Measurements from ENCODE around the gene DGLUCY. TPM values are rescaled to one million over a fixed set of nuclear protein-coding genes. Genes with fewer than 3 reads are reported as not detected.
"Not testable (repeated sequence)": the region's sequence is repeated elsewhere in the genome, so short reads cannot be mapped to it uniquely, and the experiment has no call there.

The DGLUCY gene
- total RNA-seq, 1 donor from 2014 or later = 29.0 TPM

DNA sequence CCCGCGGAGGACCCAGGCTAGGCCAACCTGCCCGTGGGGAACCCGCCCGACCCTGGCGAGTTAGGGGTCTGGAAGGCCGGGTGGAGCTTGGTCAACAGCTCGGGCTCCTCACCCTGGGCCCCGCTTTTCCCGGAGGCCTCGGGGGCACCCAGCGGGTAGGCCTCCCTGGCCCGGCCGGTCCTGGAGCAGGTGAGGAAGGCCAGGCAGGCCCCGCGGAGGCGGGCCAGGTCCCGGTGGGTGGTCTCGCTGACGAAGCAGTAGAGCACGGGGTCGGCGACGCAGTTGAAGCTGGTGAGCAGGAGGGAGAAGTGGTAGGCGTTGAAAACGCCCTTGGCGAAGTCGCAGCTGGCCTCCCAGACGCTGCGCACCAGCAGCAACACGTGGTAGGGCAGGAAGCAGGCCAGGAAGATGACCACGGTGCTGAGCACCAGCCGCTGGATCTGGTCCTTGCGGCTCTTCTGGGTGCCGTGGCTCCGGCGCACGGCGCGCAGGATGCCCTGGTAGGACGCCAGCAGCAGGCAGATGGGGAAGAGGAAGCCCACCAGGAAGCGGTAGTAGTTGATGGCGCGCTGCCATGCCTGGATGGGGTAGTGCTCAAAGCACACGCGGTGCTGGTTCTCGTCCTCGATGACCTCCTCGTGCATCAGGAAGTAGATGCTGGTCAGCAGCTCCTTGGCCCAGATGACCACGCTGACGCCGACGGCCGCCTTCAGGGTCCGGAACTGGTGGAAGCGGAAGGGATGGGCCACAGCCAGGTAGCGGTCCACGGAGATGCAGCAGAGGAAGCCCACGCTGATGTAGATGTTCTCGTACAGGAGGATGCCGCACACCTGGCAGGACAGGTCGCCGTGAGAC, 120.3 kb downstream of the DGLUCY start:
- no peak for DNase-seq (ENCODE audit: low read depth in 2 of 2)

DNA sequence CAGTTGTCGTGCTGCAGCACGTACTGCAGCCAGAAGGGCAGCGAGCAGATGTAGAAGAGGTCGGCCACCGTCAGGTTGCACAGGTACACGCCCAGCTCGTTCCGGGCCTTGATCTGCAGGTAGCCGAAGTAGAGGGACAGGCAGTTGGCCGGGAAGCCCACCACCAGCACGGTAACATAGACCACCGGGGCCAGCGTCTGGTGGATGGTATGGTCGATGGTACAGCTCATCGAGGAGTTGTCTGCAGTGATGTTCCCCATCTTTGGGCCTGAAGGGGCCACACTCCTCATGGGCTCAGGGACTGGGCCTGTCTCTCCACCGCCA, 120.9 kb downstream of the DGLUCY start:
- DNase-seq (ENCODE audit: low read depth in 2 of 2) = no peak

DNA sequence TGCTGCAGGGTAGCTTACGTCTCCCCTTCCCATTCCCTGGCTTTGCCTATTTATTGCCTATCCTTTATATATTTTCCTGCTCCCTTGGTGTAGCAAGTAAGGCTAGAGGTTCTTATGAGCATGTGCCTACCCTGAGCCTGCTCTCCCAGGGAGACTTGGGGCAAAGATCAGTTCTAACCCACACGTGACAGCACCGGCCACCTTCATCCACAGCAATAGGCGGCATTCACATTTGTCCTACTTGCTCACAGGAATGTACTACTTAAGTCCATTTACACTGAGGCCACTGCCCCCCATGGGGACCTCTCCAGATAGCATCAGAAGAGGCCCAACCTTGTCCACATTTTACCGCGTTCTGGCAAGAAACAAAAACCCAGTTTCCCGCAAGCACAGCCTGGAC, 122.0 kb downstream of the DGLUCY start:
- no peak for DNase-seq (ENCODE audit: low read depth in 2 of 2)

GRCh38 chr14:91237219-91237618, 123.3 kb downstream of the DGLUCY start:
- peak in 1 of 2 donors; percentile 61 for DNase-seq (ENCODE audit: low read depth in 2 of 2)

- DNase-seq (ENCODE audit: low read depth in 2 of 2) = no peak
Measured at GRCh38 chr14:91238085-91238484, 124.2 kb downstream of the DGLUCY start.

DNA sequence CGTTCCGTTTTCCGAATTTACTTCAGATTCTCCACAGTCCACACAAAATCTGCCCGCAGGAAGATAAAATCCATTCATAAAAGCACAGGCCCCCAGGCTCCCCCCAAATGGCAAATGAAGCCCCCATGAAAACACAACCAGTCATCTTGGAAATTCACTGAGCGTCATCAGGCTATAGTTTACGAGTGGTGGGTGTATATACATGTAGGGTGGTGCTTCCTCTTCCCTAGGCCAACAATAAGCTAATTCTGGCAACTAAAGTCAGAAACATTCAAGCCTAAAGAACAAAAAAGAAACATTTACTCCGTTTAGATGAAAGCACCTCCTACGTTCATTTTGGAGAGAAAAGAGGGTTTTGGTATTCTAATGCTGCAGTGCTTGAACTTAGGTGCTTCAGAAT, 124.8 kb downstream of the DGLUCY start:
- no peak for DNase-seq (ENCODE audit: low read depth in 2 of 2)

GRCh38 chr14:91241863-91242262, 128.0 kb downstream of the DGLUCY start:
- no peak for DNase-seq (ENCODE audit: low read depth in 2 of 2)

DNA sequence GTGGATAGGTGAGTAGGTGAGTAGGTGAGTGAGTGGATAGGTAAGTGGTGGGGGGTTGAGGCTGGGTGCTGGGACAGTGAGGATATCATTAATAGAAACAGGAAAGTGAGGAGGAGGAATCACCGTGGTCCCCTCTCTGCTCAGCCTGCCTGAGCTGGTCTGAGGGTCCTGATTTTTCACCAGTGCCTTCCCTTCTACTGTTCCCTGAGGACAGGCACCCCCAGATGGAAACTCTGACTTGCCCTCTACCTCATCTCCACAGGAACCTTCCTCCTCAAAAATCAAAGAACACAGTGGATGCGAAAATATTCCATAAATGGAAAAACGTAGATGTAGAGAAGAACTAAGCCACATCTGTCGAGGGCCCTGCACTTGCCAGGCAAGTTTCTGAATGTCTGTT, 128.8 kb downstream of the DGLUCY start:
- no peak for DNase-seq (ENCODE audit: low read depth in 2 of 2)

DNA sequence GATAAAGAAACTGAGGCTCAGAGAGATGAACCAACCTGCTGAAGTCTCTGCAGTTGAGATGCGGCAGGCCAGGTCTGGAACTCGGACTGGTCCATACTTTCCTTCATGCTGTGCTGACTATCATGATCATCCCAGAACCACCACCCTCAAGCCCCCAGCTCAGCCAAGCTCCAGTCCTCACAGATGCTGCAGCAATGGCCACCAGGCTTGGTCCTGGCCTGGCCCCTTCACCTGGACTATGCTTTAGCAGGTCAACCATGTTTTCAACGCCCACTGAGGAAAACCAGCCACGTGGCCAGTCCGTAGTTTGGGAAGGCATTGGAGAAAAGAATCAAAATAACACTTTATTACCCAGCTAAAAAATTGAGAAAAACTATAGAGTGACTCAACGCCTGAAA, 129.2 kb downstream of the DGLUCY start:
- DNase-seq (ENCODE audit: low read depth in 2 of 2) = no peak

DNA sequence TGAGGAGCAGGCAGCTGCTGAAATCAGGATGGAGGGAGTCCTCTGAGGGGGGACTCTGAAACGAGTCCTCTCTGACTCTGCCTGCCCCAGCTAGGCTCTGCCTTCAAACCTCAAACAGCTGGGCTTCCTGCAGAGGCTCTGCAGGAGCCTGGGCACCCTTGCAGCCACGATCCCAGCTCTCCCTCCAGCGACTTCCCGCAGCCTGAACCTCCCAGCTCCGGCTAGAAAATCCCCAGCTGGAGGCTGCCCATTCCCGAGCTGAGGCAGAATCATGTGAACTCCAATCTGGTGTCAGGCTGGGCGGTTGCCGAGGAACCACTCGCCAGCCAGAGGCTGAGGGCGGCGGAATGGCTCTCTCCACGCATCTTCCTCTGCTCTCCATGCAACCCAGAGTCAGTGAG, 130.6 kb downstream of the DGLUCY start, which contains the start of gene GPR68:
TSS of gene GPR68 (minus strand) at position 204 of the 401 bp plus-strand sequence. CDS start 9,654 bp downstream, outside the sequence.
- DNase-seq (ENCODE audit: low read depth in 2 of 2) = peak; percentile 57 to 58

- DNase-seq (ENCODE audit: low read depth in 2 of 2) = no peak
Measured at GRCh38 chr14:91245029-91245428, 131.2 kb downstream of the DGLUCY start.

GRCh38 chr14:91245616-91246015, 131.7 kb downstream of the DGLUCY start:
- DNase-seq (ENCODE audit: low read depth in 2 of 2) = not testable (repeated sequence)

DNA sequence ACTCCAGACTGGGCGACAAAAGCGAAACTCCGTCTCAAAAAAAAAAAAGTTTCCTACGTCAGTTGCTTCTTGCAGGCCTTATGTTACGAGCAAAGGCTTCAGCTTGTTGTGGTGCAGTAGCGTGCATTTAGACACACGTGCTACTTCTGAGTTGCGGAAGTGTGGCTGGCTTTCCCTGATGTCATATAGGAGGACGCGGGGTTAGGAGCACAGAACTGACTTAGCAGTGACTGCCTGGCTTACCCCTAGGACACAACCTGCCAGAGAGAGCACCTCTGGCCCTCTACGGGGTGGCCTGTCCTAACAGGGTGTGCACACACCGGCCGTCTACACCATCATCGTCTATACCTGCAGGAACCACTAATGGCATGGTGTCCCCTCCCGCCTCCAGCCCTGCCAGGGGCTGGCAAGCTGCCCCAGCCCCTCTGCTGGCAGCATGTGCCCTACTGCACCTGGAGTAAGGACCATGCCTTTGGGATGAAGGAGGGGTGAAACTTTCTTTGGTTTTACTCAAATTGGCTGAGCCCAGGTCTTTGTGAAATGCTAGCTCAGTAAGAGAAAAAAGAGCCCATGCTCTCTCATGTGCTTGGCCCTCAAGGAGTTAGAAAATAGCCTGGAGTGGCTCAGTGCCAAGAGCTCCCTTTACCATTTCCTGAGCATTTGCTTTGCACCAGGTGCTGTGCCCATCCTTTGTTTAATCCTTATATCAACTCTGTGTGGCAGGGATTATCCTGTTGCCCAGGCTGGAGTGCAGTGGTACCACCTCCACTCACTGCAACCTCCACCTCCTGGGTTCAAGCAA, 132.4 kb downstream of the DGLUCY start:
- DNase-seq (ENCODE audit: low read depth in 2 of 2) = no peak

DNA sequence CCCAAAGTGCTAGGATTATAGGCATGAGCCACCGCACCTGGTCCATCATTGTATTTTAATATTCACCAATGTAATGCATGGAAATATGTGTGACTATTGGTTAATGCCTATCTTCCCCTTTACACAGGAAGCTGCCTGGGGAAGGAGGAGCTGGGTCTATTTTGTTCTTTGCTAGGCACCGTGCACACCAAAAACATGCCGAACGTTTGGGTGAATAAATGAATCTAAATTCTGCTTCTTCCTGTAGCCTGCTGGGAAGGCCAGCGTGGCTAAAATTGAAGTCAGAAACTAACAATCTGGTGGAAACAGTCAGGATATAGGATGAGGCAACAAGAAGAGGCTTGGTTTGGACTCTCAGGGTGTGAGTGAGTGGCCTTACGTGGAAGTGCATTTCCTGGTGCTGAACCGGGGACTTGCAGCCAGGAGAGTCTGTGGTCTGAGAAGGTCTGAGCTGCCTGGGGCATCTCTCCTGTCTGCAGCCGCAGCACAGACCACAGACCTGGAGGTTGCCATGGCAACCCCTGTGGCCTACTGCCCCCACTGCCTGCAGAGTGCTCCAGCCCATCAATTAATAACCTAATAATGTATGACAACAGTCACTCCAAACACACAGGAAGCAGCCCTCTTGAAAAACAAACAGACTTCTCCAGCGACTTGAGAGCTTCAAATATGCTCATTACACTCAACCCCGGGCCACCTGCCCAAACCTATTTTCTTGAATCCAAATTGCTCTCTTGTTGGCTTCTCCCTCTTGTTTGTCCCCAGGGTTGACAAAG, 136.2 kb downstream of the DGLUCY start:
- DNase-seq (ENCODE audit: low read depth in 2 of 2) = peak in 1 of 2 donors; percentile 55

DNA sequence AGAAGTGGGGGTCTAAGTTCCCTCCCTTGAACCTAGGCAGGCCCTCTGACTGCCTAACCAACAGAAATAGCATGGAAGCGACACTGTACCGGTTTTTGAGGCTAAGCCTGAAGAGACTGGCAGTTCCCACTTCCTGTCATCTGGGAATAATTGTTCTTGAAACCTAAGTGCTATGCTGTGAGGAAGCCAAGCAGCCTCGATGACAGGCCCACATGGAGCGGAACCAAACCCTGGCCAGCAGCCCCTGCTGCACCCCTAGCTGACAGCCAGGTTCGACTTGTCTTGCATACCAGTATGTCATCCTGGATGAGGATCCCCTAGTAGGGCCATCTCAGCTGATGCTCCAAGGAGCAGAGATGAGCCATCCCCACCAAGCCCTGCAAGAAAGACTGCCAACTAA, 137.0 kb downstream of the DGLUCY start:
- no peak for DNase-seq (ENCODE audit: low read depth in 2 of 2)

DNA sequence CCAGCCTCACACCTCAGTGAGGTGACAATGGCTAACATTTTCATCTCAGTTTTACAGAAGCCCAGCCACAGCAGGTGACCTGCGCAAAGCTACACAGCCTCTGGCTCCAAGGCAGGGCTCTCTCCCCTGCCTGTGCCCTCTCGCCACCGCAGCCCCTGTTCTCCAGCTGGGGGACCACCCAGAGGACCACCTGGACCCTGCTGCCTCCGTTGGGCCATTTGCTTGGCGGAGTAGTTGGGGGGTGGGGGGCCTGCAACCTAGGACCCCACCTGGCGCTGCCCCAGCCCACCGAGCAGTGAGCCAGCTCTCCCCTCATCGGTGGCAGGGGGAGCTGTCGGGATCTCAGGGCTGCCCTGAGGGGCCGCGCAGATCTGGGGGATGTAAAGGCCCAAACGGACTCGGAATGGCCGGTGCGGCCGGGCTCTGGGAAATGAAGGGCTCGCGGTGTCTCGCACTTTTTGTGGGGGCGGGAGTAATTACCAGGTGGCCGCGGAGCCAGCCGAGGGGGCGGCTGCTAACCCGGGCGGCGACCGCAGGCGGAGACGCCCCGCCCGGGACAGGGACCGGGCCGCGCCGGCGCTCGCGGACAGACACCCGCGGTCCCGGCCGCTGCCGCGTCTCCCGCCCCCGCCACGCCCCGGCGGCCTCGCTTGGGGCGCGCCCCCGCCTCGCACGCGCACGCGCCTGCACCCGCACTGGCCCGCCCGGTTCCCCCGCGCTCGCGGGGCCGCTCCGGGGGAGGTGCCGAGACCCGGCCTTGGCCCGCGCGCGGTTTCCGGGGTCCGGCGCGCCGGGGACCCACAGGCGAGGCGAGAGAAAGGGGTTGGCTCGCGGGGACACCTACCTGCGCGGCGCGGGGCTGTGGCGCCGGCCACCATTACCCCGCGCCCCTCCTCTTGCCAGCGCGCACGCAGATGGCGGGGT, 139.3 kb downstream of the DGLUCY start:
- peak in 1 of 2 donors; percentile 40 for DNase-seq (ENCODE audit: low read depth in 2 of 2)

DNA sequence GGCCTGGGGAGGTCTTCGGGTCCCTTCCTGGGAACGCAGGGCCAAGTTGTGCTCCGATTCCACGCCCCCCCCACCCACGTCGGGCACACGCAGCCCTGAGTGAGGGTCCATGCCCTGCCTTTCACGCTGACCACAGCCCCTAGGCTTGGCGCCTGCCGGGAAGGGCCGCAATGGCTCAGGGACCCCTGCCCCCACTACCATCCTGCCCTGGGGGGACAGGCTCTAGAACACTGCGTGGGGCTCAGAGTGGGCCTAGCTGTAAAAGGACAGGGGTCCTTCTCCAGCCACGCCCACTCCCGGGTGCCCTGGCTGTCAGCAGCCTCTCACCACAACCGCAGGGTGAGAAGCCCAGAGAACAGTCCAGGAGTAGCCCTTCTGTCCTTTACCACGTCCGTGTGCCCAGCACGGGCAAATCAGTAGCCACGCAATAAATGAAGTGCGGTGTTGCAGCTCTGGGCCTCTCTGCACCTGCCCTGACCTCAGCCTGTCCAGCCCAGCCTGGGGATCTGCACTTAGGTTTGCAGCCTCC, 140.0 kb downstream of the DGLUCY start:
- DNase-seq (ENCODE audit: low read depth in 2 of 2) = no peak

GRCh38 chr14:91254461-91254860, 140.6 kb downstream of the DGLUCY start:
- no peak for DNase-seq (ENCODE audit: low read depth in 2 of 2)

- no peak for DNase-seq (ENCODE audit: low read depth in 2 of 2)
Measured at GRCh38 chr14:91255026-91255695, 141.3 kb downstream of the DGLUCY start.

GRCh38 chr14:91256661-91257060, 142.8 kb downstream of the DGLUCY start:
- DNase-seq (ENCODE audit: low read depth in 2 of 2) = no peak

All from lung microvascular endothelial cell (primary cell).